Hepatocyte (in vitro differentiated cells): ENCODE results near the gene DCAF5.

Source experiments
- EZH2 ChIP-seq: fragments of 200-600 bp; sonication (generic); IDR thresholded peaks from 2 replicates; pipeline ENCODE4 v1.6.1; 2016; ENCODE audit warnings: antibody characterized with exemption, mild to moderate bottlenecking, borderline replicate concordance
- TF ChIP-seq, protein P1 (sequence below): fragments of 200-600 bp; sonication (generic); IDR thresholded peaks from 2 replicates; pipeline ENCODE4 v1.5.1; 2016; ENCODE audit warnings: antibody characterized with exemption, mild to moderate bottlenecking; ENCODE audit not compliant: poor library complexity

DNA sequence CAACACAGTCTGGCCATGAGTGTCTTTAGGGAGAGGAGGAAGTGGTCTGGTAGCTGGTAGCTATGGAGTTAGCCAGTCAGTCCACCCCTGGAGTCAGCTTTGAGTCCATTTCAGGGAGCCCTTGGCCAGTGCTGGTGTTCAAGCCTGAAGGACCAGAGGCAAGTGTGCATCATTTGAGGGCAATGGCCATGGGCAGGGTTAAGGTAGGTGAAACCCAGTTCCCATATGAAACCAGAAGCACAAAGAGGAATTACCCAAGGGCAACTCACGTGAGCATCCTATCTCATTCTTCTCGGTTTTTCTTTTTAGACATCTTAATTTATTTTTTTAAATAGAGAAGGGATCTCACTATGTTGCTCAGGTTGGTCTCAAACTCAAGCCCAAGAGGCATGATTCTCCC is 112.6 kb downstream of the DCAF5 start:
- no peak for TF ChIP-seq EZH2
- TF ChIP-seq, protein P1, sequence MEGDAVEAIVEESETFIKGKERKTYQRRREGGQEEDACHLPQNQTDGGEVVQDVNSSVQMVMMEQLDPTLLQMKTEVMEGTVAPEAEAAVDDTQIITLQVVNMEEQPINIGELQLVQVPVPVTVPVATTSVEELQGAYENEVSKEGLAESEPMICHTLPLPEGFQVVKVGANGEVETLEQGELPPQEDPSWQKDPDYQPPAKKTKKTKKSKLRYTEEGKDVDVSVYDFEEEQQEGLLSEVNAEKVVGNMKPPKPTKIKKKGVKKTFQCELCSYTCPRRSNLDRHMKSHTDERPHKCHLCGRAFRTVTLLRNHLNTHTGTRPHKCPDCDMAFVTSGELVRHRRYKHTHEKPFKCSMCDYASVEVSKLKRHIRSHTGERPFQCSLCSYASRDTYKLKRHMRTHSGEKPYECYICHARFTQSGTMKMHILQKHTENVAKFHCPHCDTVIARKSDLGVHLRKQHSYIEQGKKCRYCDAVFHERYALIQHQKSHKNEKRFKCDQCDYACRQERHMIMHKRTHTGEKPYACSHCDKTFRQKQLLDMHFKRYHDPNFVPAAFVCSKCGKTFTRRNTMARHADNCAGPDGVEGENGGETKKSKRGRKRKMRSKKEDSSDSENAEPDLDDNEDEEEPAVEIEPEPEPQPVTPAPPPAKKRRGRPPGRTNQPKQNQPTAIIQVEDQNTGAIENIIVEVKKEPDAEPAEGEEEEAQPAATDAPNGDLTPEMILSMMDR = no peak
